GM19023 (cell line): ENCODE results near the gene PTPN14.

Source experiments
- ATAC-seq: cut with Tn5 transposase; IDR thresholded peaks from one replicate; pipeline ENCODE4 v1.9.1; 2021; ENCODE audit warnings: mild to moderate bottlenecking, moderate library complexity; ENCODE audit not compliant: unreplicated experiment

The PTPN14 gene

GRCh38 chr1:214438530-214438929 lies 112.9 kb downstream of the PTPN14 start:
- no peak for ATAC-seq

- no peak for ATAC-seq
These were observed 113.3 kb downstream of the PTPN14 start for GRCh38 chr1:214438075-214438474.

- ATAC-seq = no peak
These were observed 115.5 kb downstream of the PTPN14 start for GRCh38 chr1:214435867-214436266.

- no peak for ATAC-seq
These were observed 119.2 kb downstream of the PTPN14 start for GRCh38 chr1:214432245-214432644.

- ATAC-seq = no peak
These were observed 121.2 kb downstream of the PTPN14 start for GRCh38 chr1:214429951-214430770.

GRCh38 chr1:214427871-214428277 lies 123.5 kb downstream of the PTPN14 start:
- peak; percentile 89 for ATAC-seq

- no peak for ATAC-seq
These were observed 125.0 kb downstream of the PTPN14 start for GRCh38 chr1:214426426-214426812.

- no peak for ATAC-seq
These were observed 125.5 kb downstream of the PTPN14 start for GRCh38 chr1:214425716-214426425.

GRCh38 chr1:214425101-214425500 lies 126.3 kb downstream of the PTPN14 start:
- ATAC-seq = no peak

- no peak for ATAC-seq
These were observed 128.4 kb downstream of the PTPN14 start for GRCh38 chr1:214423045-214423444.

GRCh38 chr1:214422137-214422671 lies 129.2 kb downstream of the PTPN14 start:
- ATAC-seq = no peak

GRCh38 chr1:214420833-214421232 lies 130.6 kb downstream of the PTPN14 start:
- no peak for ATAC-seq

GRCh38 chr1:214420341-214420740 lies 131.1 kb downstream of the PTPN14 start:
- no peak for ATAC-seq

- no peak for ATAC-seq
These were observed 131.8 kb downstream of the PTPN14 start for GRCh38 chr1:214419650-214420049.

- no peak for ATAC-seq
These were observed 133.0 kb downstream of the PTPN14 start for GRCh38 chr1:214418391-214418790.

GRCh38 chr1:214417545-214418210 lies 133.7 kb downstream of the PTPN14 start:
- no peak for ATAC-seq

GRCh38 chr1:214416858-214417257 lies 134.5 kb downstream of the PTPN14 start:
- no peak for ATAC-seq

GRCh38 chr1:214416417-214416816 lies 135.0 kb downstream of the PTPN14 start:
- ATAC-seq = no peak

- no peak for ATAC-seq
These were observed 136.3 kb downstream of the PTPN14 start for GRCh38 chr1:214415131-214415530.

- ATAC-seq = no peak
These were observed 136.7 kb downstream of the PTPN14 start for GRCh38 chr1:214414691-214415090.

GRCh38 chr1:214413315-214413714 lies 138.1 kb downstream of the PTPN14 start:
- no peak for ATAC-seq
